CD4-positive, alpha-beta T cell treated with Interleukin-10 for 1 hour (primary cell): ENCODE data around the gene ZRSR2.
A peak's percentile ranks its signal among the peaks of the same experiment; 100 is the strongest.
"Not testable (repeated sequence)": the region's sequence is repeated elsewhere in the genome, so short reads cannot be mapped to it uniquely, and the experiment has no call there.

Experiments
- DNase-seq: peaks from one replicate; pipeline ENCODE4 v3.0.0-alpha.2; 2020

ZRSR2 gene

GRCh38 chrX:15804563-15804962 is 14.3 kb downstream of the ZRSR2 start:
- DNase-seq = no peak

GRCh38 chrX:15808254-15808653 is 18.0 kb downstream of the ZRSR2 start:
- no peak for DNase-seq

GRCh38 chrX:15812192-15812938 is 22.1 kb downstream of the ZRSR2 start:
- no peak for DNase-seq

- no peak for DNase-seq
Observed at GRCh38 chrX:15813416-15813815, 23.1 kb downstream of the ZRSR2 start.

GRCh38 chrX:15814771-15815365 is 24.6 kb downstream of the ZRSR2 start:
- no peak for DNase-seq

- peak; percentile 34 for DNase-seq
Observed at GRCh38 chrX:15815779-15816437, 25.6 kb downstream of the ZRSR2 start.

GRCh38 chrX:15816438-15816809 is 26.1 kb downstream of the ZRSR2 start:
- DNase-seq = no peak

GRCh38 chrX:15816886-15817285 is 26.6 kb downstream of the ZRSR2 start:
- DNase-seq = peak; percentile 56

GRCh38 chrX:15820106-15821073 is 30.1 kb downstream of the ZRSR2 start:
- no peak for DNase-seq

GRCh38 chrX:15822922-15823321 is 32.6 kb downstream of the ZRSR2 start:
- no peak for DNase-seq

- DNase-seq = no peak
Observed at GRCh38 chrX:15825936-15826335, 35.7 kb downstream of the ZRSR2 start.

- DNase-seq = no peak
Observed at GRCh38 chrX:15829217-15829616, 38.9 kb downstream of the ZRSR2 start.

GRCh38 chrX:15831347-15831746 is 41.1 kb downstream of the ZRSR2 start:
- DNase-seq = not testable (repeated sequence)

- DNase-seq = no peak
Observed at GRCh38 chrX:15834053-15834452, 43.8 kb downstream of the ZRSR2 start.

- no peak for DNase-seq
Observed at GRCh38 chrX:15834827-15835595, 44.7 kb downstream of the ZRSR2 start.

GRCh38 chrX:15838017-15838416 is 47.7 kb downstream of the ZRSR2 start:
- DNase-seq = peak; percentile 26

GRCh38 chrX:15841853-15842516 is 51.7 kb downstream of the ZRSR2 start:
- DNase-seq = no peak

- no peak for DNase-seq
Observed at GRCh38 chrX:15843960-15844359, 53.7 kb downstream of the ZRSR2 start.

GRCh38 chrX:15848576-15848975 is 58.3 kb downstream of the ZRSR2 start:
- DNase-seq = no peak

GRCh38 chrX:15849555-15849954 is 59.3 kb downstream of the ZRSR2 start:
- DNase-seq = no peak

GRCh38 chrX:15853586-15854079 is 63.3 kb downstream of the ZRSR2 start:
- DNase-seq = no peak
